Nephron (organoid): ENCODE results near the gene MBTPS1.

ENCODE experiments used
- H3K27ac Mint-ChIP-seq, 3 experiments: 2 replicates each; pipeline ENCODE4 v1.8.0; 2020; ENCODE audit warnings: mixed read lengths in 3 of 3, mild to moderate bottlenecking in 2 of 3, moderate library complexity in 1 of 3
- H3K27me3 Mint-ChIP-seq: 2 replicates; pipeline ENCODE4 v1.8.0; 2021; ENCODE audit warnings: low read depth, mild to moderate bottlenecking, moderate library complexity, mixed read lengths
- H3K36me3 Mint-ChIP-seq: 2 replicates; pipeline ENCODE4 v1.8.0; 2020; ENCODE audit warnings: low read depth, mixed read lengths
- H3K4me1 Mint-ChIP-seq: 2 replicates; pipeline ENCODE4 v1.8.0; 2020; ENCODE audit warnings: mixed read lengths
- H3K4me3 Mint-ChIP-seq, 3 experiments: 2 replicates each; pipeline ENCODE4 v1.8.0; 2020; ENCODE audit warnings: mild to moderate bottlenecking in 3 of 3, mixed read lengths in 3 of 3, moderate library complexity in 2 of 3
- H3K9me3 Mint-ChIP-seq: 2 replicates; pipeline ENCODE4 v1.8.0; 2020; ENCODE audit warnings: mixed read lengths
- CTCF ChIP-seq, 3 experiments: fragments of 200-600 bp; sonication (generic); IDR thresholded peaks; one replicate each; pipeline ENCODE4 v1.5.0; 2021; ENCODE audit warnings: antibody characterized with exemption in 3 of 3; ENCODE audit not compliant: unreplicated experiment in 3 of 3

MBTPS1 gene

DNA sequence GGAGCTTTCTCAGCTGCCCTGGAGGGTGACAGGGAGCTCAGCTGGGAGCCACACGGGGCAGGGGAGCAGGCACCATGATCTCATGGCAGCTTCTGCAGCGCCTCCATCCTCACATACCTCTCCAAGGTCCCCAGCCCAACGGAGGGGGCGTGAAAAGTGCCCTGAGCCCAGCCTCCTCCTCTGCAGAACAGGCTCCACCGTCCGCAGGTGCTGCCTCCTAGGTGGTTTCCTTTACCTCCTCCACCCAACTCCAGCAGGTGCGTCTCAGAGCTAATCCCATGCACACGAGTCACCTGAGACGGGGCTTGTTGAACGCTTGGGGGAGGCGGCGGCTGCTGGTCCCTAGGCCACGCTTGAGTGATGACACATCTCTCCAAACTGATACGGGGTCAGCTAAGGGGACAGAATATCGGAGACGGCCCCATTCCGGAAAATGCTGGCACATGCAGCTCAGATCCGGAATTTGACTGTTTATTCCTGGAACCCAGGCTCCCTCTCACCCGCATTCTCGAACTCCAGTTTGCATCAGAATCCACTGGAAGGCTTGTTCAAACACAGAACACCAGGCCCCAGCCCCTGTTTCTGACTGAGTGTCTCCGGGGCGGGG, 73.8 kb downstream of the MBTPS1 start:
- Mint-ChIP-seq H3K36me3 (no peaks in the 10 kb centered on the region), H3K4me3 (no peak overlapping the region), H3K9me3 (no peaks in the 10 kb centered on the region), H3K27me3 (peaks cover 47% of the 10 kb centered on the region), H3K27ac (no peak overlapping the region), H3K4me1 (peaks cover 12% of the 10 kb centered on the region)
- no peak for TF ChIP-seq CTCF (IDR thresholded peaks at IDR 0.05; ENCODE audit: unreplicated experiment in 3 of 3)

DNA sequence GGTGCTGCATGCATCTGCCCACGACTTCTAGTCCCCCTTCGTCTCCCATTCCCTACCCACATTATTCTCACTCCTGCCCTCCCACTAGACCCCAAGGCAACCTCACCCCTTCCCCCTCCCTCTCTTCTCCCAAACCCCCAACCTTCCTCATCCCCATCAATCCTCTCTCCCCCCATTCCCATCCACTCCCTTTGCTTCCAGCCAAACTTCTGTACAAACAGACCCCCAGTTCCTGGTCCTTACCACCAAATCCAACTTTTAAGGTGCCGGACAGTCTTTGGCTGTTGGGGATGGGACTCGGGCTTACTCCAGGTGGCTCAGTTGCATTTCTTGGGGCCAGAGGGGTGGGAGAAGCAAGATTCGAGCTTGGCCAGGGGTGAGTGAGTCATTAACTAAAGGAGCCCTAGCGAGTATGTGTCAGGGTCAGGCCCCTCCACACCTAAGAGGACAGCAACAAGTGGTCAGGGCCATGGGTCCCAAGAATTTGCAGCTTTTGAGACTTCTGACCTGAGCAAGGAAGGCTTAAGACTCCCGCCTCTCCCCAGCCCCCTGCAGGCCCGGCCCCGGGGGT, 74.3 kb downstream of the MBTPS1 start, which contains the start of gene SLC38A8:
Gene SLC38A8 (minus strand): TSS at position 488 of the 571 bp plus-strand sequence. CDS start 638 bp downstream, outside the sequence.
- H3K36me3 Mint-ChIP-seq = no peaks in the 10 kb centered on the region
- peaks cover 12% of the 10 kb centered on the region for H3K4me1 Mint-ChIP-seq
- no peak for TF ChIP-seq CTCF (IDR thresholded peaks at IDR 0.05; ENCODE audit: unreplicated experiment in 3 of 3)
- H3K27me3 Mint-ChIP-seq = peaks cover 47% of the 10 kb centered on the region
- H3K9me3 Mint-ChIP-seq = no peaks in the 10 kb centered on the region
- H3K27ac Mint-ChIP-seq = no peak within 1 kb of the TSS
- no peak within 1 kb of the TSS for H3K4me3 Mint-ChIP-seq

DNA sequence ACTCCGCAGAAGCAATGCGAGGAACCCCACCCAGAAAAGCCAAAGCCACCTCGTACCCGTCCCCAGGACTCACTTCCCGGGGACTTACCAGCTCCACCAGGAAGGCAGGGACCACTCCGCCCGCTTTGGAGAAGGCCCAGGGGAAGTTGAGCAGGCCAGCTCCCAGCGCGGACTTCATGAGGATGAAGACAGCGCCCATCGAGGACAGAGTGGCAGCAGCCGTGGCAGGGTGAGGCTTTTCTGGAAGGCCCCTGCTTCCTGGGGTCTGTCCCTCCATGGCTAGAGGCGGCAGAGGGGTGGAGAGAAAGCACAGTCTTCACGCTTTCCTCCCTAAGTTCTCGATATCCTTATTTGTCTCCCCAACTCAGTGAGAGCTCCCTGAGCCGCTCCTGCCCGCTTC, 74.9 kb downstream of the MBTPS1 start:
- Mint-ChIP-seq H3K4me3 (no peak overlapping the region), H3K9me3 (no peaks in the 10 kb centered on the region), H3K27ac (no peak overlapping the region), H3K36me3 (no peaks in the 10 kb centered on the region), H3K4me1 (peaks cover 12% of the 10 kb centered on the region), H3K27me3 (peaks cover 47% of the 10 kb centered on the region)
- no peak for TF ChIP-seq CTCF (IDR thresholded peaks at IDR 0.05; ENCODE audit: unreplicated experiment in 3 of 3)

DNA sequence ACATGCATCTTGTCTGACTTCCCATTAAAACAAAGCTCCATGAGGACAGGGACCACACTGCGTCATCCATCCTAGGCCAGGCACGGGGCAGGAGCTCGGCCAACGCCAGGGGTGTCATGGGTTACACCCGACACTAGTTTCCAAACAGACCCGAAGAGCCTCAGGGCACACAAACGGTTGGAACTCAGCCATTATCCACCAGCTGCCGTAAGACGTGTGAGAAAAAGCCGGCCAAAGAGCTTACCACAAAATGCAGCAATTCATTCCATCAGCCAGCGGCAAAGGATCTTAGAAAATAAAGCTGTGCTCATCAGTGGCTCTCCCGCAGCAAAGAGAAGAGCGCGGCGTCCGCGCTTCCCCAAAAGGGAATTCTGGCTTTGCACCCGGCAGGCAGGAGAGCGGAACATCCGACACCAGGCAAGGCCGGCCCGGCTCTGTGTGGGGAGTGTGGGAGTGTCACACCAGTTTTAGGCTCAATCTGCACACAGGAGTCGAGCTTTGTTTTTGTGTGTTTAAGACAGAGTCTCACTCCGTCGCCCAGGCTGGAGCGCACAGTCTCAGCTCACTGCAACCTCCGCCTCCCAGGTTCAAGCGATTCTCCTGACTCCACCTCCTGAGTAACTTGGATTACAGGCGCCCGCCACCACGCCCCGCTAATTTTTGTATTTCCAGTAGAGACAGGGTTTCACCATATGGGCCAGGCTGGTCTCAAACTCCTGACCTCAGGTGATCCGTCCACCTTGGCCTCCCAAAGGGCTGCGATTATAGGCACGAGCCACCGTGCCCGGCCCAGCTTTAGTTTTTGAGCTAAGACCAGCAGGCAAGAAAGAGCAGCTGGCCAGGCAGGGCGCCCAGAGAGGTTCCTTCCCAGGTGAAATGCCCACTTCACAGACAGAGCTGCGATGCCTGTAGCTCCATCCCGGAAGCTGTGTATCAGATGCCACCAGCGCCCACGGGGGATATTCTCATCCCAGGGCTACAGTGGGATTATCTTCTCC, 75.6 kb downstream of the MBTPS1 start:
- Mint-ChIP-seq H3K27me3 (peaks cover 47% of the 10 kb centered on the region), H3K4me3 (peak overlapping the region in 1 of 3 experiments; percentile 16), H3K27ac (peak overlapping the region in 1 of 3 experiments; percentile 17), H3K36me3 (no peaks in the 10 kb centered on the region), H3K4me1 (peaks cover 12% of the 10 kb centered on the region), H3K9me3 (no peaks in the 10 kb centered on the region)
- no peak for TF ChIP-seq CTCF (IDR thresholded peaks at IDR 0.05; ENCODE audit: unreplicated experiment in 3 of 3)

GRCh38 chr16:84040226-84040822, 76.4 kb downstream of the MBTPS1 start:
- Mint-ChIP-seq H3K4me1 (peaks cover 12% of the 10 kb centered on the region), H3K27ac (no peak overlapping the region), H3K9me3 (peaks cover 3% of the 10 kb centered on the region), H3K36me3 (no peaks in the 10 kb centered on the region), H3K4me3 (peak overlapping the region in 1 of 3 experiments; percentile 16), H3K27me3 (peaks cover 47% of the 10 kb centered on the region)
- TF ChIP-seq CTCF (IDR thresholded peaks at IDR 0.05; ENCODE audit: unreplicated experiment in 3 of 3) = no peak
